Peyer's patch (tissue), 4 donors: Measurements from ENCODE around the gene SMYD4.

ENCODE experiments used
- CTCF ChIP-seq, 6 experiments: fragments of 450-650 bp in 4 of 6; fragments of 200-600 bp in 2 of 6; sonication (generic) in 1 of 6; IDR thresholded peaks; one replicate each; pipeline ENCODE4 v1.5.1; 2017 to 2019; ENCODE audit warnings: antibody characterized with exemption in 6 of 6, mild to moderate bottlenecking in 3 of 6, moderate library complexity in 1 of 6
- POLR2A ChIP-seq, 2 donors: fragments of 450-650 bp; IDR thresholded peaks; one replicate each; pipeline ENCODE4 v1.5.1; 2017; ENCODE audit warnings: antibody characterized with exemption in 2 of 2, mild to moderate bottlenecking in 2 of 2, moderate library complexity in 2 of 2

GRCh38 chr17:1878419-1879121, 48.9 kb upstream of the SMYD4 start:
- no peak for TF ChIP-seq CTCF (IDR thresholded peaks at IDR 0.05)
- TF ChIP-seq POLR2A (IDR thresholded peaks at IDR 0.05) = no peak
